Measurements from ENCODE around the gene CLEC2A.

DNA sequence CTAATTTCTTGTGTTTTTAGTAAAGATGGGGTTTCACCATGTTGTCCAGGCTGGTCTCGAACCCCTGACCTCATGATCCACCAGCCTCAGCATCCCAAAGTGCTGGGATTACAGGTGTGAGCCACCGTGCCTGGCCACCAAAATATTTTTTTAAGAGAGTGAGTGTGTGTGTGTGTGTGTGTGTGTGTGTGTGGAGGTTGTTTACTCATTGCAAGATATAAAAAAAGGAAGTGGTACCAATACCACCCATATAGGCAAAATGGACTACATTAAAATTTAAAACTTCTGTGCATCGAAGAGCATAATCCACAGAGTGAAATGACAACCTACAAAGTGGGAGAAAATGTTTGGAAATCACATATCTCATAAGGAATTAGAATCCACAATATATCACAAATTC lies 15.5 kb upstream of the CLEC2A start:
- TF ChIP-seq, protein P1, sequence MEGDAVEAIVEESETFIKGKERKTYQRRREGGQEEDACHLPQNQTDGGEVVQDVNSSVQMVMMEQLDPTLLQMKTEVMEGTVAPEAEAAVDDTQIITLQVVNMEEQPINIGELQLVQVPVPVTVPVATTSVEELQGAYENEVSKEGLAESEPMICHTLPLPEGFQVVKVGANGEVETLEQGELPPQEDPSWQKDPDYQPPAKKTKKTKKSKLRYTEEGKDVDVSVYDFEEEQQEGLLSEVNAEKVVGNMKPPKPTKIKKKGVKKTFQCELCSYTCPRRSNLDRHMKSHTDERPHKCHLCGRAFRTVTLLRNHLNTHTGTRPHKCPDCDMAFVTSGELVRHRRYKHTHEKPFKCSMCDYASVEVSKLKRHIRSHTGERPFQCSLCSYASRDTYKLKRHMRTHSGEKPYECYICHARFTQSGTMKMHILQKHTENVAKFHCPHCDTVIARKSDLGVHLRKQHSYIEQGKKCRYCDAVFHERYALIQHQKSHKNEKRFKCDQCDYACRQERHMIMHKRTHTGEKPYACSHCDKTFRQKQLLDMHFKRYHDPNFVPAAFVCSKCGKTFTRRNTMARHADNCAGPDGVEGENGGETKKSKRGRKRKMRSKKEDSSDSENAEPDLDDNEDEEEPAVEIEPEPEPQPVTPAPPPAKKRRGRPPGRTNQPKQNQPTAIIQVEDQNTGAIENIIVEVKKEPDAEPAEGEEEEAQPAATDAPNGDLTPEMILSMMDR (IDR thresholded peaks at IDR 0.05): no peak
- TF ChIP-seq EP300 (IDR thresholded peaks at IDR 0.05): no peak

Data from esophagus muscularis mucosa (tissue), 3 donors.